HEK293 (cell line): Measurements from ENCODE around the gene LPO.

Source experiments
- CTCF ChIA-PET: fragments of 350-600 bp; formaldehyde crosslinking; extraction: SDS; loops from one replicate; lab custom pipeline; 2021; ENCODE audit warnings: antibody characterized with exemption; lab: Yijun Ruan, JAX
- POLR2A ChIA-PET: fragments of 300-600 bp; formaldehyde crosslinking; extraction: SDS; loops from one replicate; lab custom pipeline; 2020; ENCODE audit warnings: antibody characterized with exemption, inconsistent platforms; lab: Yijun Ruan, JAX
- H3K27ac ChIP-seq: fragments of 200-500 bp; sonication (Bioruptor generic); 2 replicates; pipeline ENCODE4 v1.5.1; 2014; ENCODE audit warnings: low read depth, low read length, control low read depth, inconsistent platforms; ENCODE audit errors: extremely low read depth
- H3K36me3 ChIP-seq, 2 experiments: fragments of 200-500 bp in 1 of 2; sonication (Bioruptor generic) in 1 of 2; 1 replicate in 1 of 2; 2 replicates in 1 of 2; pipeline ENCODE4 v1.5.1; 2014 to 2017; ENCODE audit warnings: inconsistent platforms in 2 of 2, low read length in 2 of 2; ENCODE audit not compliant: control insufficient read depth in 2 of 2, insufficient read depth in 1 of 2
- H3K4me1 ChIP-seq: fragments of 200-500 bp; sonication (Bioruptor generic); 2 replicates; pipeline ENCODE4 v1.5.1; 2014; ENCODE audit warnings: mild to moderate bottlenecking, low read length, inconsistent platforms; ENCODE audit not compliant: control insufficient read depth, insufficient read depth
- H3K4me3 ChIP-seq: 2 replicates; pipeline ENCODE4 v1.5.1; 2011; ENCODE audit warnings: low read depth, mild to moderate bottlenecking, control low read depth, low read length, moderate library complexity
- H3K9me3 ChIP-seq: fragments of 200-500 bp; sonication (Bioruptor generic); 2 replicates; pipeline ENCODE4 v1.5.1; 2014; ENCODE audit warnings: low read depth, low read length, inconsistent platforms; ENCODE audit not compliant: control insufficient read depth, insufficient read depth
- EGR2 ChIP-seq: fragments of 450-650 bp; formaldehyde crosslinking; IDR thresholded peaks from 2 replicates; pipeline ENCODE4 v1.5.1; 2016; ENCODE audit warnings: low read depth, missing biosample characterization, missing genetic modification characterization
- KLF16 ChIP-seq: fragments of 450-650 bp; formaldehyde crosslinking; IDR thresholded peaks from 2 replicates; pipeline ENCODE4 v1.5.1; 2017; ENCODE audit warnings: missing biosample characterization, missing genetic modification characterization
- OVOL3 ChIP-seq: fragments of 450-650 bp; formaldehyde crosslinking; IDR thresholded peaks from 2 replicates; pipeline ENCODE4 v1.5.1; 2016; ENCODE audit warnings: missing biosample characterization, missing genetic modification characterization
- SETDB1 ChIP-seq: IDR thresholded peaks from one replicate; pipeline ENCODE4 v1.6.1; 2017; ENCODE audit warnings: mild to moderate bottlenecking, low read length, moderate library complexity, mixed read lengths; ENCODE audit not compliant: insufficient read length
- SP7 ChIP-seq: fragments of 450-650 bp; formaldehyde crosslinking; IDR thresholded peaks from 2 replicates; pipeline ENCODE4 v1.5.1; 2016; ENCODE audit warnings: missing biosample characterization, missing genetic modification characterization
- YY2 ChIP-seq: fragments of 450-650 bp; formaldehyde crosslinking; IDR thresholded peaks from 2 replicates; pipeline ENCODE4 v1.5.1; 2016; ENCODE audit warnings: missing biosample characterization, missing genetic modification characterization
- ZBTB8A ChIP-seq: fragments of 450-650 bp; formaldehyde crosslinking; IDR thresholded peaks from 2 replicates; pipeline ENCODE4 v1.5.1; 2016; ENCODE audit warnings: missing biosample characterization, missing genetic modification characterization
- ZEB2 ChIP-seq: fragments of 450-650 bp; formaldehyde crosslinking; IDR thresholded peaks from 2 replicates; pipeline ENCODE4 v1.5.1; 2016; ENCODE audit warnings: missing biosample characterization, missing genetic modification characterization
- ZFHX2 ChIP-seq: fragments of 450-650 bp; formaldehyde crosslinking; conservative IDR thresholded peaks from 2 replicates; pipeline ENCODE4 v1.5.1; 2016; ENCODE audit warnings: missing biosample characterization, missing genetic modification characterization
- ZFP37 ChIP-seq: fragments of 450-650 bp; formaldehyde crosslinking; IDR thresholded peaks from 2 replicates; pipeline ENCODE4 v1.5.1; 2016; ENCODE audit warnings: missing biosample characterization, missing genetic modification characterization
- ZNF133 ChIP-seq: fragments of 450-650 bp; formaldehyde crosslinking; IDR thresholded peaks from 2 replicates; pipeline ENCODE4 v1.5.1; 2016; ENCODE audit warnings: missing biosample characterization, missing genetic modification characterization
- ZNF19 ChIP-seq: fragments of 450-650 bp; formaldehyde crosslinking; IDR thresholded peaks from 2 replicates; pipeline ENCODE4; 2016; ENCODE audit warnings: missing biosample characterization, missing genetic modification characterization, low read depth
- ZNF335 ChIP-seq: fragments of 450-650 bp; formaldehyde crosslinking; conservative IDR thresholded peaks from 2 replicates; pipeline ENCODE4 v1.5.1; 2016; ENCODE audit warnings: missing biosample characterization, missing genetic modification characterization
- ZNF394 ChIP-seq: fragments of 450-650 bp; formaldehyde crosslinking; IDR thresholded peaks from 2 replicates; pipeline ENCODE4 v1.5.1; 2016; ENCODE audit warnings: missing biosample characterization, missing genetic modification characterization, mild to moderate bottlenecking, moderate library complexity, borderline replicate concordance
- ZNF660 ChIP-seq: fragments of 450-650 bp; IDR thresholded peaks from 2 replicates; pipeline ENCODE4 v1.5.1; 2018; ENCODE audit warnings: missing biosample characterization, mild to moderate bottlenecking, missing genetic modification characterization
- ZNF768 ChIP-seq: fragments of 450-650 bp; formaldehyde crosslinking; IDR thresholded peaks from 2 replicates; pipeline ENCODE4 v1.5.1; 2018; ENCODE audit warnings: missing biosample characterization, mild to moderate bottlenecking, missing genetic modification characterization
- TF ChIP-seq, protein P1 (sequence below): fragments of 450-650 bp; formaldehyde crosslinking; IDR thresholded peaks from 2 replicates; pipeline ENCODE4 v1.5.1; 2016; ENCODE audit warnings: missing biosample characterization, missing genetic modification characterization
- TF ChIP-seq, protein P2 (sequence below): fragments of 450-650 bp; formaldehyde crosslinking; IDR thresholded peaks from 2 replicates; pipeline ENCODE4 v1.5.1; 2016; ENCODE audit warnings: missing biosample characterization, missing genetic modification characterization
- TF ChIP-seq, protein P3 (sequence below): fragments of 450-650 bp; formaldehyde crosslinking; IDR thresholded peaks from 2 replicates; pipeline ENCODE4 v1.5.1; 2017; ENCODE audit warnings: missing biosample characterization, missing genetic modification characterization
- TF ChIP-seq, protein P4 (sequence below): fragments of 450-650 bp; formaldehyde crosslinking; IDR thresholded peaks from 2 replicates; pipeline ENCODE4 v1.5.1; 2016; ENCODE audit warnings: missing biosample characterization, missing genetic modification characterization
- TF ChIP-seq, protein P5 (sequence below): fragments of 450-650 bp; formaldehyde crosslinking; IDR thresholded peaks from 2 replicates; pipeline ENCODE4 v1.5.1; 2016; ENCODE audit warnings: missing biosample characterization, missing genetic modification characterization

Gene LPO

DNA sequence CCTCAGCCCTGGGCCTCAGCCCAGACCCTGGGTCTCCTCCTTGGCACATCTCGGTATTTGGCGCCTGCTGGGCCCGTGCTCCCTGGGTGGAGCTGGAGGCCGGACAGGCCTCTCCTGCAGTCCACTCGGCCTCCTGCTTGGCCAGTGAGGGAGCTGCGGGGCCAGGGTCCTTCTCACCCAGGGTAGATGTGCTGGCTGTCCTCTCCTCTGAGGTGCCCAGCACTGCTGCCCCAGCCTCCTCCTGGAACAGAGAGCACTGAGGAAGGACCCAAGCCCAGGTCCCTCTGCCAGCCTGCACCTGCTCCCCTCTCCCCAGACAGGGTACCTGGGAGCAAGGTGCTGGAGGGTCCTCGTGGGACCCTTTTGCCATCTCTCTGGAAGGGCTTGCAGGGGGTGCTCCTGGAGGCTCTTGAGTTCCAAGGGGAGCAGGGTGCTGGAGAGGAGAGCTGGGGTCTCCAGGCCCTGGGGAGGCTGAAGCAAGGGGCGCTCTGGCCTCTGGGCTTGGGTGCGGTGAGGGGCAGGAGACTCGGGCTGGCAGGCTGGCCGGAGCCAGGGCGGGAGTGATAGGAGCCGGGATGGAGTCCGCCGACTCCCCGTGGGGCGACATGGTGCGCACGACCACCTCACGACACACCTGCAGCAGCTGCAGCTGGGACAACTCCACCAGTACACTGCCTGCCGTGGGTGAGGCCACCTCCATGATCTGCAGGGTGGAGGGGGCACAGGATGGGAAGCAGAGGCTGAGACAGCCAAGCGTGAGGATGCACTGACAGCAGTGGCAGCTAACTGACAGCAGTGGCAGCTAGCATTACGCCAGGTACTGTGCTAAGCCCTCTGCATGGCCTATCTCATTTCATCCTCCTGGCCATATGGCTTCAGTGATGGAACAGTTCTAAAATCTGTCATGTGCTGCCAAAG is 72.4 kb downstream of the LPO start:
- Histone ChIP-seq H3K4me3 (no peak overlapping the region), H3K9me3 (no peaks in the 10 kb centered on the region), H3K36me3 (no peaks in the 10 kb centered on the region), H3K27ac (no peak overlapping the region), H3K4me1 (peaks cover 4% of the 10 kb centered on the region; the same call in 1 of the 2 replicates)
- CTCF ChIA-PET, result no interaction called here
- POLR2A ChIA-PET, result no interaction called here
- TF ChIP-seq EGR2 (tag by site-specific recombination), result 0 out of 2 replicates have a peak, but pooled peaks have one; percentile 30
- no peak for TF ChIP-seq KLF16

DNA sequence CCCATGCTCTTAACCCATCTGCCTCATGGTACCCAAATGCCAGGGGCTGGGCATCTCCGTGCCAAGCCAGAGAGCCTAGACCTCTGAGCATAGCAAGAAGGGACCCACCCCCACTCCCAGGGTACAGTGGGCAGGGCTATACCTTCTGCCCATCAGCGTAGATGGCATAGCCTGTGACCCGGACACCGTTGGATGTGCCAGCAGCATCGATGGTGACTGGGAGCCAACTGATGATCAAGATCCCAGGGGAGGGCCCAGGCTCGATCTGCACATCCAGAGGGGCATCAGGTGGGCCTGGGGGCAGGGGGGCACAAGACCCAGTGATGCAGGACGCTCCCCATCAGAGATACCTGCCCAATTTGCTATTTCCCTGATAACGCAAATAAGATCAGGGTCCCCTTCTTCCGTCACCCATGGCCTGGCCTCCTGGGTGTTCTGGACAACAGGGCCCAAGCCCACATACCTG is 73.1 kb downstream of the LPO start:
- Histone ChIP-seq H3K36me3 (no peaks in the 10 kb centered on the region), H3K4me1 (peaks cover 4% of the 10 kb centered on the region; the same call in 1 of the 2 replicates), H3K9me3 (no peaks in the 10 kb centered on the region), H3K4me3 (no peak overlapping the region), H3K27ac (no peak overlapping the region)
- ChIA-PET POLR2A (no interaction called here), CTCF (interaction anchor here (0.5 to 8.0 kb wide), 4 partner anchors 8 to 247 kb away, joined by 3 to 189 read pairs (median 4); no protein-coding TSS in a partner anchor)
- TF ChIP-seq, protein P1, sequence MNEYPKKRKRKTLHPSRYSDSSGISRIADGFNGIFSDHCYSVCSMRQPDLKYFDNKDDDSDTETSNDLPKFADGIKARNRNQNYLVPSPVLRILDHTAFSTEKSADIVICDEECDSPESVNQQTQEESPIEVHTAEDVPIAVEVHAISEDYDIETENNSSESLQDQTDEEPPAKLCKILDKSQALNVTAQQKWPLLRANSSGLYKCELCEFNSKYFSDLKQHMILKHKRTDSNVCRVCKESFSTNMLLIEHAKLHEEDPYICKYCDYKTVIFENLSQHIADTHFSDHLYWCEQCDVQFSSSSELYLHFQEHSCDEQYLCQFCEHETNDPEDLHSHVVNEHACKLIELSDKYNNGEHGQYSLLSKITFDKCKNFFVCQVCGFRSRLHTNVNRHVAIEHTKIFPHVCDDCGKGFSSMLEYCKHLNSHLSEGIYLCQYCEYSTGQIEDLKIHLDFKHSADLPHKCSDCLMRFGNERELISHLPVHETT, result no peak
- TF ChIP-seq ZNF768 (tag by site-specific recombination) (no peak), ZNF133 (tag by site-specific recombination) (no peak), OVOL3 (no peak)

DNA sequence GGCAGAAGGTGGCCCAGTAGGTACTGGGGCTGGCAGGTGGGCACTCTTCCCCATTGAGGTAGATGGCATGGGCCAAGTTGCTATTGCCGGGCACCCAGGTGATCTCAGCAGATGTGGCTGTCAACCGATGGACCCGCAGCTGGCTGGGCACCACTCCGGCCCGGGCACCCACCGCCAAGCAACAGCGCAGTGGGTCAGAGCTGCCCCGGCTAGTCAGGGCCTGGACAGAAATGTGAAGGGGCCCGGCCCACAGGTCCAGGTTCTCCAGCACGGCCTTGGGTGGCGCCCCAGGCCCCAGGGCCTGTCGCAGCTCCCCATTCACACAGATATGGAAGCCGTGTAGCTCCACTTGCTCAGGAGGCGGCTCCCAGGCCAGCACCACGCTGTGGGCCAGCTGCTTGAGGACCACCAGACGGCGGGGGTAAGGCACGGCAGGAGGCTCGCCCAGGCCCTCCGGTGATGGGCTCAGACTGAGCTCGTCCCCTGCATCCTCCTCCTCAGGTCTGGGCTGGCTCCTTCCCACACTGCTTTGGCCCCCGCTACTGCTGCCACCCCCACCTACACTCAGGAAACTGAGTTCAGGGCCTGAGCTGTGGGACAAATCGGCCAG is 73.7 kb downstream of the LPO start:
- ChIA-PET CTCF (interaction anchor here (0.5 to 8.0 kb wide), 6 partner anchors 8 to 247 kb away, joined by 3 to 189 read pairs (median 4); no protein-coding TSS in a partner anchor), POLR2A (interaction anchor here (0.6 kb wide), 1 partner anchor 31 kb away, joined by 3 read pairs; no protein-coding TSS in a partner anchor)
- H3K27ac ChIP-seq, result no peak overlapping the region
- peaks cover 4% of the 10 kb centered on the region; the same call in 1 of the 2 replicates for H3K4me1 ChIP-seq
- no peak overlapping the region for H3K4me3 ChIP-seq
- no peaks in the 10 kb centered on the region for H3K9me3 ChIP-seq
- no peaks in the 10 kb centered on the region for H3K36me3 ChIP-seq
- TF ChIP-seq, protein P2, sequence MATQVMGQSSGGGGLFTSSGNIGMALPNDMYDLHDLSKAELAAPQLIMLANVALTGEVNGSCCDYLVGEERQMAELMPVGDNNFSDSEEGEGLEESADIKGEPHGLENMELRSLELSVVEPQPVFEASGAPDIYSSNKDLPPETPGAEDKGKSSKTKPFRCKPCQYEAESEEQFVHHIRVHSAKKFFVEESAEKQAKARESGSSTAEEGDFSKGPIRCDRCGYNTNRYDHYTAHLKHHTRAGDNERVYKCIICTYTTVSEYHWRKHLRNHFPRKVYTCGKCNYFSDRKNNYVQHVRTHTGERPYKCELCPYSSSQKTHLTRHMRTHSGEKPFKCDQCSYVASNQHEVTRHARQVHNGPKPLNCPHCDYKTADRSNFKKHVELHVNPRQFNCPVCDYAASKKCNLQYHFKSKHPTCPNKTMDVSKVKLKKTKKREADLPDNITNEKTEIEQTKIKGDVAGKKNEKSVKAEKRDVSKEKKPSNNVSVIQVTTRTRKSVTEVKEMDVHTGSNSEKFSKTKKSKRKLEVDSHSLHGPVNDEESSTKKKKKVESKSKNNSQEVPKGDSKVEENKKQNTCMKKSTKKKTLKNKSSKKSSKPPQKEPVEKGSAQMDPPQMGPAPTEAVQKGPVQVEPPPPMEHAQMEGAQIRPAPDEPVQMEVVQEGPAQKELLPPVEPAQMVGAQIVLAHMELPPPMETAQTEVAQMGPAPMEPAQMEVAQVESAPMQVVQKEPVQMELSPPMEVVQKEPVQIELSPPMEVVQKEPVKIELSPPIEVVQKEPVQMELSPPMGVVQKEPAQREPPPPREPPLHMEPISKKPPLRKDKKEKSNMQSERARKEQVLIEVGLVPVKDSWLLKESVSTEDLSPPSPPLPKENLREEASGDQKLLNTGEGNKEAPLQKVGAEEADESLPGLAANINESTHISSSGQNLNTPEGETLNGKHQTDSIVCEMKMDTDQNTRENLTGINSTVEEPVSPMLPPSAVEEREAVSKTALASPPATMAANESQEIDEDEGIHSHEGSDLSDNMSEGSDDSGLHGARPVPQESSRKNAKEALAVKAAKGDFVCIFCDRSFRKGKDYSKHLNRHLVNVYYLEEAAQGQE (tag by site-specific recombination), result no peak
- TF ChIP-seq SETDB1 (no peak), SP7 (no peak), YY2 (no peak), ZEB2 (tag by site-specific recombination) (no peak), ZBTB8A (no peak), ZNF660 (no peak), ZFP37 (tag by site-specific recombination) (no peak), ZNF19 (tag by site-specific recombination) (no peak), ZNF394 (tag by site-specific recombination) (no peak), ZNF335 (tag by site-specific recombination) (no peak), ZFHX2 (tag by site-specific recombination) (peak; percentile 57)
- TF ChIP-seq, protein P3, sequence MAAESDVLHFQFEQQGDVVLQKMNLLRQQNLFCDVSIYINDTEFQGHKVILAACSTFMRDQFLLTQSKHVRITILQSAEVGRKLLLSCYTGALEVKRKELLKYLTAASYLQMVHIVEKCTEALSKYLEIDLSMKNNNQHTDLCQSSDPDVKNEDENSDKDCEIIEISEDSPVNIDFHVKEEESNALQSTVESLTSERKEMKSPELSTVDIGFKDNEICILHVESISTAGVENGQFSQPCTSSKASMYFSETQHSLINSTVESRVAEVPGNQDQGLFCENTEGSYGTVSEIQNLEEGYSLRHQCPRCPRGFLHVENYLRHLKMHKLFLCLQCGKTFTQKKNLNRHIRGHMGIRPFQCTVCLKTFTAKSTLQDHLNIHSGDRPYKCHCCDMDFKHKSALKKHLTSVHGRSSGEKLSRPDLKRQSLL (tag by site-specific recombination), result no peak
- TF ChIP-seq, protein P4, sequence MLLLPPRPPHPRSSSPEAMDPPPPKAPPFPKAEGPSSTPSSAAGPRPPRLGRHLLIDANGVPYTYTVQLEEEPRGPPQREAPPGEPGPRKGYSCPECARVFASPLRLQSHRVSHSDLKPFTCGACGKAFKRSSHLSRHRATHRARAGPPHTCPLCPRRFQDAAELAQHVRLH (tag by site-specific recombination), result no peak
- TF ChIP-seq, protein P5, sequence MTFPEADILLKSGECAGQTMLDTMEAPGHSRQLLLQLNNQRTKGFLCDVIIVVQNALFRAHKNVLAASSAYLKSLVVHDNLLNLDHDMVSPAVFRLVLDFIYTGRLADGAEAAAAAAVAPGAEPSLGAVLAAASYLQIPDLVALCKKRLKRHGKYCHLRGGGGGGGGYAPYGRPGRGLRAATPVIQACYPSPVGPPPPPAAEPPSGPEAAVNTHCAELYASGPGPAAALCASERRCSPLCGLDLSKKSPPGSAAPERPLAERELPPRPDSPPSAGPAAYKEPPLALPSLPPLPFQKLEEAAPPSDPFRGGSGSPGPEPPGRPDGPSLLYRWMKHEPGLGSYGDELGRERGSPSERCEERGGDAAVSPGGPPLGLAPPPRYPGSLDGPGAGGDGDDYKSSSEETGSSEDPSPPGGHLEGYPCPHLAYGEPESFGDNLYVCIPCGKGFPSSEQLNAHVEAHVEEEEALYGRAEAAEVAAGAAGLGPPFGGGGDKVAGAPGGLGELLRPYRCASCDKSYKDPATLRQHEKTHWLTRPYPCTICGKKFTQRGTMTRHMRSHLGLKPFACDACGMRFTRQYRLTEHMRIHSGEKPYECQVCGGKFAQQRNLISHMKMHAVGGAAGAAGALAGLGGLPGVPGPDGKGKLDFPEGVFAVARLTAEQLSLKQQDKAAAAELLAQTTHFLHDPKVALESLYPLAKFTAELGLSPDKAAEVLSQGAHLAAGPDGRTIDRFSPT (tag by site-specific recombination), result peak; percentile 2; the same call in 1 of the 2 replicates
